ENCODE results near the gene C1orf116. TPM values are rescaled to one million over a fixed set of nuclear protein-coding genes. Genes with fewer than 3 reads are reported as not detected.

Gene C1orf116
- total RNA-seq (ENCODE audit: low replicate concordance), result 0.04 and 0.56 TPM in 2 replicates

GRCh38 chr1:207032528-207033017 lies at the start of gene C1orf116:
Gene C1orf116, minus strand, starts transcription at chr1:207032756. Its CDS starts 5,158 bp downstream, at chr1:207027598.
- Mint-ChIP-seq H3K27me3 (ENCODE audit: insufficient read depth, low read depth) (peaks cover 6% of the 10 kb centered on the region), H3K36me3 (no peaks in the 10 kb centered on the region), H3K9me3 (no peaks in the 10 kb centered on the region), H3K4me1 (peaks cover 5% of the 10 kb centered on the region), H3K4me3 (no peak within 1 kb of the TSS), H3K27ac (no peak within 1 kb of the TSS)
- peaks cover 5% of the 10 kb centered on the region for H3K27me3 ChIP-seq
- H3K79me2 ChIP-seq (ENCODE audit: low read depth), result no peaks in the 10 kb centered on the region
- H3K4me1 ChIP-seq, result peaks cover 18% of the 10 kb centered on the region
- TF ChIP-seq EZH2 (IDR thresholded peaks at IDR 0.05) (no peak), EZH2phosphoT487 (IDR thresholded peaks at IDR 0.05) (no peak), CTCF (IDR thresholded peaks at IDR 0.05) (no peak)
- no peak within 1 kb of the TSS for H3K4me3 ChIP-seq
- no peaks in the 10 kb centered on the region for H3F3A ChIP-seq (ENCODE audit: low read depth)
- no peaks in the 10 kb centered on the region for H3K36me3 ChIP-seq
- peak; percentile 61 for DNase-seq (ENCODE audit: low spot score)
- no peak within 1 kb of the TSS for H3K27ac ChIP-seq
- H2AFZ ChIP-seq (replicated peaks), result peak within 1 kb of the TSS; percentile 83
- H3K4me2 ChIP-seq, result peak within 1 kb of the TSS; percentile 58
- no peak within 1 kb of the TSS for H3K9ac ChIP-seq
- H3K9me3 ChIP-seq (ENCODE audit: low read depth), result no peaks in the 10 kb centered on the region
- H4K20me1 ChIP-seq (ENCODE audit: low read depth), result no peaks in the 10 kb centered on the region

GRCh38 chr1:207081806-207082205 lies 49.2 kb upstream of the C1orf116 start:
- Histone ChIP-seq H3F3A (ENCODE audit: low read depth) (no peaks in the 10 kb centered on the region), H3K9ac (no peak overlapping the region), H3K4me3 (no peak overlapping the region), H3K27me3 (no peaks in the 10 kb centered on the region), H3K9me3 (ENCODE audit: low read depth) (no peaks in the 10 kb centered on the region), H2AFZ (replicated peaks) (no peak overlapping the region), H3K27ac (no peak overlapping the region), H4K20me1 (ENCODE audit: low read depth) (no peaks in the 10 kb centered on the region), H3K4me2 (no peak overlapping the region), H3K36me3 (no peaks in the 10 kb centered on the region), H3K4me1 (no peaks in the 10 kb centered on the region), H3K79me2 (ENCODE audit: low read depth) (no peaks in the 10 kb centered on the region)
- H3K4me3 Mint-ChIP-seq, result no peak overlapping the region
- TF ChIP-seq EZH2phosphoT487 (IDR thresholded peaks at IDR 0.05) (no peak), CTCF (IDR thresholded peaks at IDR 0.05) (no peak), EZH2 (IDR thresholded peaks at IDR 0.05) (no peak)
- peaks cover 2% of the 10 kb centered on the region for H3K27me3 Mint-ChIP-seq (ENCODE audit: insufficient read depth, low read depth)
- H3K27ac Mint-ChIP-seq, result no peak overlapping the region
- H3K9me3 Mint-ChIP-seq, result no peaks in the 10 kb centered on the region
- peaks cover 4% of the 10 kb centered on the region for H3K4me1 Mint-ChIP-seq
- H3K36me3 Mint-ChIP-seq, result no peaks in the 10 kb centered on the region
- DNase-seq (ENCODE audit: low spot score), result no peak

- Histone ChIP-seq H3K4me3 (no peak overlapping the region), H4K20me1 (ENCODE audit: low read depth) (no peaks in the 10 kb centered on the region), H3K36me3 (no peaks in the 10 kb centered on the region), H3K79me2 (ENCODE audit: low read depth) (no peaks in the 10 kb centered on the region), H3K27ac (no peak overlapping the region), H3K4me1 (no peaks in the 10 kb centered on the region), H2AFZ (replicated peaks) (no peak overlapping the region), H3K4me2 (no peak overlapping the region), H3F3A (ENCODE audit: low read depth) (no peaks in the 10 kb centered on the region), H3K9me3 (ENCODE audit: low read depth) (no peaks in the 10 kb centered on the region), H3K27me3 (no peaks in the 10 kb centered on the region), H3K9ac (no peak overlapping the region)
- DNase-seq (ENCODE audit: low spot score), result no peak
- TF ChIP-seq EZH2 (IDR thresholded peaks at IDR 0.05) (no peak), CTCF (IDR thresholded peaks at IDR 0.05) (no peak), EZH2phosphoT487 (IDR thresholded peaks at IDR 0.05) (no peak)
- H3K36me3 Mint-ChIP-seq, result no peaks in the 10 kb centered on the region
- H3K27me3 Mint-ChIP-seq (ENCODE audit: insufficient read depth, low read depth), result peaks cover 2% of the 10 kb centered on the region
- H3K4me1 Mint-ChIP-seq, result peaks cover 4% of the 10 kb centered on the region
- no peak overlapping the region for H3K27ac Mint-ChIP-seq
- no peak overlapping the region for H3K4me3 Mint-ChIP-seq
- no peaks in the 10 kb centered on the region for H3K9me3 Mint-ChIP-seq
These were observed 48.5 kb upstream of the C1orf116 start for GRCh38 chr1:207081088-207081487.

Measured in neural progenitor cell (in vitro differentiated cells).